ENCODE results near the gene CLDND2. TPM values are rescaled to one million over a fixed set of nuclear protein-coding genes. Genes with fewer than 3 reads are reported as not detected.

CLDND2 gene
- total and polyA plus RNA-seq, 2 donors from 2014 or later: 1.1 to 6.9 TPM

GRCh38 chr19:51375504-51376221 lies 6.9 kb upstream of the CLDND2 start:
- no peaks in the 10 kb centered on the region for H3K27me3 ChIP-seq (ENCODE audit: control insufficient read depth, insufficient read depth, low read length)
- no peaks in the 10 kb centered on the region for H3K4me1 ChIP-seq (ENCODE audit: control insufficient read depth in 2 of 3, insufficient read depth in 2 of 3, low read depth in 1 of 3, low read length in 3 of 3)
- no peak overlapping the region for H3K27ac ChIP-seq (ENCODE audit: low read depth in 2 of 2, low read length in 2 of 2)
- H3K9ac ChIP-seq (ENCODE audit: low read length in 3 of 3): no peak overlapping the region
- no peak overlapping the region for H3K4me3 ChIP-seq (ENCODE audit: low read length in 3 of 3)
- TF ChIP-seq CTCF (IDR thresholded peaks at IDR 0.05; ENCODE audit: borderline replicate concordance, extremely low read depth, insufficient read depth): no peak
- intact Hi-C loops (cut with DNase I): no loop called here
- H3K36me3 ChIP-seq (ENCODE audit: control insufficient read depth in 2 of 3, insufficient read depth in 3 of 3, low read length in 3 of 3): no peaks in the 10 kb centered on the region
- no peaks in the 10 kb centered on the region for H3K9me3 ChIP-seq (ENCODE audit: control insufficient read depth in 2 of 3, insufficient read depth in 1 of 3, low read length in 3 of 3)
- no peak for FAIRE-seq
- peak in 1 of 5 donors; percentile 32 for DNase-seq

- no peaks in the 10 kb centered on the region for H3K9me3 ChIP-seq (ENCODE audit: control insufficient read depth in 2 of 3, insufficient read depth in 1 of 3, low read length in 3 of 3)
- FAIRE-seq: no peak
- H3K4me1 ChIP-seq (ENCODE audit: control insufficient read depth in 2 of 3, insufficient read depth in 2 of 3, low read depth in 1 of 3, low read length in 3 of 3): no peaks in the 10 kb centered on the region
- TF ChIP-seq CTCF (IDR thresholded peaks at IDR 0.05; ENCODE audit: borderline replicate concordance, extremely low read depth, insufficient read depth): no peak
- intact Hi-C loops (cut with DNase I): no loop called here
- no peak within 1 kb of the TSS for H3K4me3 ChIP-seq (ENCODE audit: low read length in 3 of 3)
- no peaks in the 10 kb centered on the region for H3K27me3 ChIP-seq (ENCODE audit: control insufficient read depth, insufficient read depth, low read length)
- no peak within 1 kb of the TSS for H3K27ac ChIP-seq (ENCODE audit: low read depth in 2 of 2, low read length in 2 of 2)
- no peak within 1 kb of the TSS for H3K9ac ChIP-seq (ENCODE audit: low read length in 3 of 3)
- DNase-seq: peak in 2 of 5 donors; percentile 20 to 48
- no peaks in the 10 kb centered on the region for H3K36me3 ChIP-seq (ENCODE audit: control insufficient read depth in 2 of 3, insufficient read depth in 3 of 3, low read length in 3 of 3)
Measured at GRCh38 chr19:51372649-51373504, 4.1 kb upstream of the CLDND2 start, which contains the start of gene NKG7. NKG7 (minus strand) TSS chr19:51372654; CDS start chr19:51372535, 119 bp downstream.

GRCh38 chr19:51372021-51372648 lies 3.3 kb upstream of the CLDND2 start:
- Histone ChIP-seq H3K9ac (ENCODE audit: low read length in 3 of 3) (no peak overlapping the region), H3K4me3 (ENCODE audit: low read length in 3 of 3) (no peak overlapping the region)

More at GRCh38 chr19:51372021-51372648, 3.3 kb upstream of the CLDND2 start:
- Histone ChIP-seq H3K36me3 (ENCODE audit: control insufficient read depth in 2 of 3, insufficient read depth in 3 of 3, low read length in 3 of 3) (no peaks in the 10 kb centered on the region), H3K4me1 (ENCODE audit: control insufficient read depth in 2 of 3, insufficient read depth in 2 of 3, low read depth in 1 of 3, low read length in 3 of 3) (no peaks in the 10 kb centered on the region), H3K9me3 (ENCODE audit: control insufficient read depth in 2 of 3, insufficient read depth in 1 of 3, low read length in 3 of 3) (no peaks in the 10 kb centered on the region), H3K27me3 (ENCODE audit: control insufficient read depth, insufficient read depth, low read length) (no peaks in the 10 kb centered on the region), H3K27ac (ENCODE audit: low read depth in 2 of 2, low read length in 2 of 2) (no peak overlapping the region)
- intact Hi-C loops (cut with DNase I): no loop called here
- FAIRE-seq (no peak), DNase-seq (peak in 1 of 5 donors; percentile 61)
- TF ChIP-seq CTCF (IDR thresholded peaks at IDR 0.05; ENCODE audit: borderline replicate concordance, extremely low read depth, insufficient read depth): no peak

Measured in kidney (tissue), 14 donors.